A673 (cell line): ENCODE data around the gene CIAO2A.

Experiments
- CTCF ChIP-seq: fragments of 300-800, 200-600 bp; sonication (generic); conservative IDR thresholded peaks from 2 replicates; pipeline ENCODE4 v1.5.1; 2017; ENCODE audit warnings: low read depth, mild to moderate bottlenecking, antibody characterized with exemption, low read length, moderate library complexity, mixed read lengths
- EZH2 ChIP-seq: fragments of 200-600 bp; sonication (generic); IDR thresholded peaks from 2 replicates; pipeline ENCODE4 v1.6.1; 2017; ENCODE audit warnings: borderline replicate concordance, low read depth, mild to moderate bottlenecking, mixed read lengths, antibody characterized with exemption, low read length; ENCODE audit not compliant: poor library complexity, severe bottlenecking

- TF ChIP-seq CTCF (no peak), EZH2 (no peak)
These were observed 49.1 kb downstream of the CIAO2A start for GRCh38 chr15:64044300-64045100.
